SU-DHL-6 (cell line): ENCODE measurements around the gene EMC6.

ENCODE experiments used
- H2AFZ ChIP-seq: fragments of 200-600 bp; sonication (generic); 2 replicates; pipeline ENCODE4 v1.6.1; 2014; ENCODE audit warnings: low read depth, mild to moderate bottlenecking, moderate library complexity, mixed read lengths, antibody characterized with exemption, low read length; ENCODE audit not compliant: severe bottlenecking
- H3F3A ChIP-seq: fragments of 200-600 bp; shearing (Covaris generic); 2 replicates; pipeline ENCODE4 v1.6.0; 2016; ENCODE audit warnings: antibody characterized with exemption, mild to moderate bottlenecking; ENCODE audit not compliant: insufficient read depth
- H3K27ac ChIP-seq: fragments of 200-600 bp; sonication (generic); 2 replicates; pipeline ENCODE4 v1.5.1; 2016; ENCODE audit warnings: low read depth, mild to moderate bottlenecking, low read length, moderate library complexity, mixed read lengths
- H3K27me3 ChIP-seq: fragments of 200-600 bp; sonication (generic), shearing (Covaris generic); 2 replicates; pipeline ENCODE4 v1.6.0; 2014; ENCODE audit warnings: mild to moderate bottlenecking, low read length
- H3K36me3 ChIP-seq: fragments of 200-600 bp; sonication (generic); 2 replicates; pipeline ENCODE4 v1.6.1; 2014; ENCODE audit warnings: mild to moderate bottlenecking, low read length, mixed read lengths
- H3K4me2 ChIP-seq: fragments of 300-600, 200-600 bp; shearing (Covaris generic), sonication (generic); 2 replicates; pipeline ENCODE4 v1.6.0; 2014; ENCODE audit warnings: low read length, low read depth, mild to moderate bottlenecking; ENCODE audit not compliant: poor library complexity, severe bottlenecking
- H3K4me3 ChIP-seq: fragments of 200-600 bp; sonication (generic); 2 replicates; pipeline ENCODE4 v1.5.1; 2014; ENCODE audit warnings: antibody characterized with exemption, low read length, mild to moderate bottlenecking, mixed read lengths; ENCODE audit not compliant: insufficient read depth, poor library complexity, severe bottlenecking
- H3K79me2 ChIP-seq: fragments of 200-600 bp; sonication (generic); 2 replicates; pipeline ENCODE4 v1.6.1; 2014; ENCODE audit warnings: mild to moderate bottlenecking, low read length, moderate library complexity; ENCODE audit not compliant: insufficient read depth
- H3K9ac ChIP-seq: fragments of 200-600 bp; sonication (generic); 2 replicates; pipeline ENCODE4 v1.7.0; 2014; ENCODE audit warnings: mild to moderate bottlenecking, low read length
- H3K9me2 ChIP-seq: fragments of 200-600 bp; sonication (generic); replicated peaks from 2 replicates; pipeline ENCODE4 v1.6.1; 2014; ENCODE audit warnings: low read length; ENCODE audit not compliant: insufficient read depth
- H3K9me3 ChIP-seq: fragments of 200-600 bp; sonication (generic); 2 replicates; pipeline ENCODE4 v1.6.1; 2014; ENCODE audit warnings: low read length, mixed read lengths; ENCODE audit not compliant: insufficient read depth
- H4K20me1 ChIP-seq: fragments of 200-600 bp; sonication (generic); 2 replicates; pipeline ENCODE4 v1.6.1; 2014; ENCODE audit warnings: low read depth, mild to moderate bottlenecking, antibody characterized with exemption, low read length, moderate library complexity, mixed read lengths
- CTCF ChIP-seq: fragments of 200-600 bp; sonication (generic); IDR thresholded peaks from one replicate; pipeline ENCODE4 v1.5.1; 2017; ENCODE audit warnings: antibody characterized with exemption, mild to moderate bottlenecking, low read length, moderate library complexity; ENCODE audit not compliant: insufficient read depth, poor library complexity, severe bottlenecking
- EZH2phosphoT487 ChIP-seq: fragments of 200-600 bp; sonication (generic), shearing (Covaris generic); conservative IDR thresholded peaks from 2 replicates; pipeline ENCODE4 v1.6.1; 2018; ENCODE audit warnings: mild to moderate bottlenecking, antibody characterized with exemption, low read length, moderate library complexity, mixed read lengths

The EMC6 gene

GRCh38 chr17:3626831-3627768 is 41.5 kb upstream of the EMC6 start:
- no peaks in the 10 kb centered on the region for H3K79me2 ChIP-seq
- no peak overlapping the region for H3K27ac ChIP-seq
- no peaks in the 10 kb centered on the region for H3K9me3 ChIP-seq
- H3K9ac ChIP-seq, result no peak overlapping the region
- no peaks in the 10 kb centered on the region for H3K36me3 ChIP-seq
- H2AFZ ChIP-seq, result no peak overlapping the region
- no peak overlapping the region for H3K4me3 ChIP-seq
- no peak for TF ChIP-seq CTCF
- no peak for TF ChIP-seq EZH2phosphoT487
- no peak overlapping the region for H3K4me2 ChIP-seq
- no peaks in the 10 kb centered on the region for H3F3A ChIP-seq
- H3K27me3 ChIP-seq, result no peaks in the 10 kb centered on the region
- no peaks in the 10 kb centered on the region for H4K20me1 ChIP-seq
- H3K9me2 ChIP-seq, result no peaks in the 10 kb centered on the region

- no peak overlapping the region for H3K27ac ChIP-seq
- H3K4me2 ChIP-seq, result no peak overlapping the region
- H3K27me3 ChIP-seq, result no peaks in the 10 kb centered on the region
- H3F3A ChIP-seq, result no peaks in the 10 kb centered on the region
- no peaks in the 10 kb centered on the region for H3K36me3 ChIP-seq
- H2AFZ ChIP-seq, result no peak overlapping the region
- H3K79me2 ChIP-seq, result peaks cover 3% of the 10 kb centered on the region; the same call in 1 of the 2 replicates
- H3K9me3 ChIP-seq, result no peaks in the 10 kb centered on the region
- no peak overlapping the region for H3K9ac ChIP-seq
- TF ChIP-seq CTCF (no peak), EZH2phosphoT487 (no peak)
- H3K9me2 ChIP-seq, result no peaks in the 10 kb centered on the region
- no peak overlapping the region for H3K4me3 ChIP-seq
- H4K20me1 ChIP-seq, result no peaks in the 10 kb centered on the region
Measured at GRCh38 chr17:3627769-3628167, 40.8 kb upstream of the EMC6 start.

- Histone ChIP-seq H3K9me2 (no peaks in the 10 kb centered on the region), H3K9me3 (no peaks in the 10 kb centered on the region), H4K20me1 (no peaks in the 10 kb centered on the region), H3K4me2 (no peak overlapping the region), H3K27me3 (no peaks in the 10 kb centered on the region), H3F3A (no peaks in the 10 kb centered on the region), H3K36me3 (no peaks in the 10 kb centered on the region), H3K4me3 (no peak overlapping the region), H2AFZ (no peak overlapping the region), H3K79me2 (peaks cover 14% of the 10 kb centered on the region; the same call in 1 of the 2 replicates), H3K27ac (no peak overlapping the region), H3K9ac (no peak overlapping the region)
- TF ChIP-seq EZH2phosphoT487 (no peak), CTCF (no peak)
Measured at GRCh38 chr17:3630781-3631180, 37.8 kb upstream of the EMC6 start.
